ENCODE data around the gene RBM7.
A peak's percentile ranks its signal among the peaks of the same experiment; 100 is the strongest.

DNA sequence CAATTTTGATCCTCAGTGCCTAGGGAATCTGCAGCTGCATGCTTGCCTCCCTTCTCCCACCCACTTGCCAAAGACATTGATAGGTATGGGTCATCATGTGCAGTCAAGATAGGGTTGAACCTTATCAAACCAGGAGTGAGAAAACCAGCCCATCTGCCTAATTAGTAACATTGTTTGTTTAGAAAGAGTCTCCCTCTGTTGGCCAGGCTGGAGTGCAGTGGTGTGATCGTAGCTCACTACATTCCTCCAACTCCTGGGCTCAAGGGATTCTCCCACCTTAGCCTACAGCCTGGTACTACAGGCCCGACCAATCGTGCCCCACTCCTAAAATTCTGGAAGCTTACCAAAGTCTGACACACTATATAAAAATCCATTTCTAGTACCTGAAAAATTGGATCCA lies 4.7 kb upstream of the RBM7 start:
- TF ChIP-seq, protein P1, sequence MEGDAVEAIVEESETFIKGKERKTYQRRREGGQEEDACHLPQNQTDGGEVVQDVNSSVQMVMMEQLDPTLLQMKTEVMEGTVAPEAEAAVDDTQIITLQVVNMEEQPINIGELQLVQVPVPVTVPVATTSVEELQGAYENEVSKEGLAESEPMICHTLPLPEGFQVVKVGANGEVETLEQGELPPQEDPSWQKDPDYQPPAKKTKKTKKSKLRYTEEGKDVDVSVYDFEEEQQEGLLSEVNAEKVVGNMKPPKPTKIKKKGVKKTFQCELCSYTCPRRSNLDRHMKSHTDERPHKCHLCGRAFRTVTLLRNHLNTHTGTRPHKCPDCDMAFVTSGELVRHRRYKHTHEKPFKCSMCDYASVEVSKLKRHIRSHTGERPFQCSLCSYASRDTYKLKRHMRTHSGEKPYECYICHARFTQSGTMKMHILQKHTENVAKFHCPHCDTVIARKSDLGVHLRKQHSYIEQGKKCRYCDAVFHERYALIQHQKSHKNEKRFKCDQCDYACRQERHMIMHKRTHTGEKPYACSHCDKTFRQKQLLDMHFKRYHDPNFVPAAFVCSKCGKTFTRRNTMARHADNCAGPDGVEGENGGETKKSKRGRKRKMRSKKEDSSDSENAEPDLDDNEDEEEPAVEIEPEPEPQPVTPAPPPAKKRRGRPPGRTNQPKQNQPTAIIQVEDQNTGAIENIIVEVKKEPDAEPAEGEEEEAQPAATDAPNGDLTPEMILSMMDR (IDR thresholded peaks at IDR 0.05; ENCODE audit: low read depth, low read length, missing input control), result no peak
- TF ChIP-seq RAD21 (IDR thresholded peaks at IDR 0.05) (peak in 1 of 2 donors; percentile 32), EGR1 (IDR thresholded peaks at IDR 0.05; ENCODE audit: low read depth in 2 of 2) (no peak), SP1 (IDR thresholded peaks at IDR 0.05) (no peak), HNF4A (conservative IDR thresholded peaks at IDR 0.05) (no peak)

Data from liver (tissue), 3 donors.